ENCODE results near the gene BDH1. TPM values are rescaled to one million over a fixed set of nuclear protein-coding genes. Genes with fewer than 3 reads are reported as not detected.

Gene BDH1
- total RNA-seq, 1 donor from 2014 or later, result 12.4 TPM

DNA sequence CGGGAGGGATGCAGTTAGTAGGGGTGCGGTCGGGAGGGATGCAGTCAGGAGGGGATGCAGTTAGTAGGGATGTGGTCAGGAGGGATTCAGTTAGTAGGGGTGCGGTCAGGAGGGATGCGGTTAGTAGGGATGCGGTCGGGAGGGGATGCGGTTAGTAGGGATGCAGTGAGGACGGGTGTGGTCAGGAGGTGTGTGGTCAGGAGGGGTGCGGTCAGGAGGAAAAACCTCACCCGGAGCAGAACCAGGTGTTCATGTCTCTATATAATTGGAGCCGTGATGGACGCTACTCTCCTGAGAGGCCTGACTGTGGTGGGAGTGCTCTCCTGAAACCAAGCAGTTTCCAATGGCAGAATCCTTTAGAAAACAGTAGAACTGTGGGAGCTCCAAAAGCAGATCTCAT is 95.8 kb downstream of the BDH1 start:
- Histone ChIP-seq H3K27ac (no peak overlapping the region), H3K27me3 (ENCODE audit: low read depth) (no peaks in the 10 kb centered on the region), H3K9me3 (no peaks in the 10 kb centered on the region), H3K36me3 (no peaks in the 10 kb centered on the region), H3K4me1 (peaks cover 13% of the 10 kb centered on the region), H3K4me3 (no peak overlapping the region)
- TF ChIP-seq, protein P1, sequence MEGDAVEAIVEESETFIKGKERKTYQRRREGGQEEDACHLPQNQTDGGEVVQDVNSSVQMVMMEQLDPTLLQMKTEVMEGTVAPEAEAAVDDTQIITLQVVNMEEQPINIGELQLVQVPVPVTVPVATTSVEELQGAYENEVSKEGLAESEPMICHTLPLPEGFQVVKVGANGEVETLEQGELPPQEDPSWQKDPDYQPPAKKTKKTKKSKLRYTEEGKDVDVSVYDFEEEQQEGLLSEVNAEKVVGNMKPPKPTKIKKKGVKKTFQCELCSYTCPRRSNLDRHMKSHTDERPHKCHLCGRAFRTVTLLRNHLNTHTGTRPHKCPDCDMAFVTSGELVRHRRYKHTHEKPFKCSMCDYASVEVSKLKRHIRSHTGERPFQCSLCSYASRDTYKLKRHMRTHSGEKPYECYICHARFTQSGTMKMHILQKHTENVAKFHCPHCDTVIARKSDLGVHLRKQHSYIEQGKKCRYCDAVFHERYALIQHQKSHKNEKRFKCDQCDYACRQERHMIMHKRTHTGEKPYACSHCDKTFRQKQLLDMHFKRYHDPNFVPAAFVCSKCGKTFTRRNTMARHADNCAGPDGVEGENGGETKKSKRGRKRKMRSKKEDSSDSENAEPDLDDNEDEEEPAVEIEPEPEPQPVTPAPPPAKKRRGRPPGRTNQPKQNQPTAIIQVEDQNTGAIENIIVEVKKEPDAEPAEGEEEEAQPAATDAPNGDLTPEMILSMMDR (IDR thresholded peaks at IDR 0.05), result no peak
- ATAC-seq (no peak), DNase-seq (no peak)
- intact Hi-C loops (cut with DNase I), result no loop called here

Other genes starting within 250 kb of the BDH1 start
- gene RUBCN, start 180.9 kb upstream of the BDH1 start, total RNA-seq, result 33.1 TPM
- gene FYTTD1, start 193.9 kb upstream of the BDH1 start, total RNA-seq, result 37.7 TPM
- 35.7 TPM for gene LRCH3, start 235.3 kb upstream of the BDH1 start, total RNA-seq